HEK293 (cell line): ENCODE data around the gene CANX.

Source experiments
- CTCF ChIA-PET: fragments of 350-600 bp; formaldehyde crosslinking; extraction: SDS; loops from one replicate; lab custom pipeline; 2021; ENCODE audit warnings: antibody characterized with exemption; lab: Yijun Ruan, JAX
- POLR2A ChIA-PET: fragments of 300-600 bp; formaldehyde crosslinking; extraction: SDS; loops from one replicate; lab custom pipeline; 2020; ENCODE audit warnings: antibody characterized with exemption, inconsistent platforms; lab: Yijun Ruan, JAX
- H3K27ac ChIP-seq: fragments of 200-500 bp; sonication (Bioruptor generic); 2 replicates; pipeline ENCODE4 v1.5.1; 2014; ENCODE audit warnings: low read depth, low read length, control low read depth, inconsistent platforms; ENCODE audit errors: extremely low read depth
- H3K36me3 ChIP-seq, 2 experiments: fragments of 200-500 bp in 1 of 2; sonication (Bioruptor generic) in 1 of 2; 1 replicate in 1 of 2; 2 replicates in 1 of 2; pipeline ENCODE4 v1.5.1; 2014 to 2017; ENCODE audit warnings: inconsistent platforms in 2 of 2, low read length in 2 of 2; ENCODE audit not compliant: control insufficient read depth in 2 of 2, insufficient read depth in 1 of 2
- H3K4me1 ChIP-seq: fragments of 200-500 bp; sonication (Bioruptor generic); 2 replicates; pipeline ENCODE4 v1.5.1; 2014; ENCODE audit warnings: mild to moderate bottlenecking, low read length, inconsistent platforms; ENCODE audit not compliant: control insufficient read depth, insufficient read depth
- H3K4me3 ChIP-seq: 2 replicates; pipeline ENCODE4 v1.5.1; 2011; ENCODE audit warnings: low read depth, mild to moderate bottlenecking, control low read depth, low read length, moderate library complexity
- H3K9me3 ChIP-seq: fragments of 200-500 bp; sonication (Bioruptor generic); 2 replicates; pipeline ENCODE4 v1.5.1; 2014; ENCODE audit warnings: low read depth, low read length, inconsistent platforms; ENCODE audit not compliant: control insufficient read depth, insufficient read depth
- IKZF3 ChIP-seq: fragments of 450-650 bp; IDR thresholded peaks from 2 replicates; pipeline ENCODE4 v1.5.0; 2018; ENCODE audit warnings: missing biosample characterization, mild to moderate bottlenecking, missing genetic modification characterization, moderate library complexity
- OSR2 ChIP-seq: fragments of 450-650 bp; formaldehyde crosslinking; IDR thresholded peaks from 2 replicates; pipeline ENCODE4 v1.5.1; 2016; ENCODE audit warnings: missing biosample characterization, missing genetic modification characterization
- REST ChIP-seq: fragments of 450-650 bp; formaldehyde crosslinking; IDR thresholded peaks from 2 replicates; pipeline ENCODE4 v1.5.1; 2016; ENCODE audit warnings: missing biosample characterization, missing genetic modification characterization
- SCRT2 ChIP-seq: fragments of 450-650 bp; formaldehyde crosslinking; IDR thresholded peaks from 2 replicates; pipeline ENCODE4 v1.5.1; 2016; ENCODE audit warnings: missing biosample characterization, missing genetic modification characterization
- YY1 ChIP-seq: fragments of 450-650 bp; formaldehyde crosslinking; IDR thresholded peaks from 2 replicates; pipeline ENCODE4 v1.5.1; 2018; ENCODE audit warnings: missing biosample characterization, missing genetic modification characterization
- YY2 ChIP-seq: fragments of 450-650 bp; formaldehyde crosslinking; IDR thresholded peaks from 2 replicates; pipeline ENCODE4 v1.5.1; 2016; ENCODE audit warnings: missing biosample characterization, missing genetic modification characterization
- ZBTB48 ChIP-seq: fragments of 450-650 bp; formaldehyde crosslinking; IDR thresholded peaks from 2 replicates; pipeline ENCODE4 v1.5.1; 2016; ENCODE audit warnings: missing biosample characterization, missing genetic modification characterization
- ZNF157 ChIP-seq: fragments of 450-650 bp; formaldehyde crosslinking; IDR thresholded peaks from 2 replicates; pipeline ENCODE4 v1.5.1; 2016; ENCODE audit warnings: missing biosample characterization, missing genetic modification characterization
- ZNF174 ChIP-seq: fragments of 450-650 bp; formaldehyde crosslinking; IDR thresholded peaks from 2 replicates; pipeline ENCODE4 v1.5.0; 2017; ENCODE audit warnings: missing biosample characterization, mild to moderate bottlenecking, missing genetic modification characterization
- ZNF248 ChIP-seq: fragments of 450-650 bp; formaldehyde crosslinking; IDR thresholded peaks from 2 replicates; pipeline ENCODE4 v1.5.1; 2017; ENCODE audit warnings: missing biosample characterization, missing genetic modification characterization
- ZNF366 ChIP-seq: fragments of 450-650 bp; formaldehyde crosslinking; conservative IDR thresholded peaks from 2 replicates; pipeline ENCODE4 v1.5.1; 2016; ENCODE audit warnings: missing biosample characterization, missing genetic modification characterization
- ZNF404 ChIP-seq: fragments of 450-650 bp; formaldehyde crosslinking; IDR thresholded peaks from 2 replicates; pipeline ENCODE4 v1.5.1; 2017; ENCODE audit warnings: missing biosample characterization, missing genetic modification characterization
- ZNF433 ChIP-seq: fragments of 450-650 bp; formaldehyde crosslinking; IDR thresholded peaks from 2 replicates; pipeline ENCODE4 v1.5.1; 2016; ENCODE audit warnings: missing biosample characterization, missing genetic modification characterization, low read depth
- ZNF501 ChIP-seq: fragments of 450-650 bp; formaldehyde crosslinking; IDR thresholded peaks from 2 replicates; pipeline ENCODE4 v1.5.1; 2016; ENCODE audit warnings: missing biosample characterization, missing genetic modification characterization
- ZNF560 ChIP-seq: fragments of 450-650 bp; formaldehyde crosslinking; IDR thresholded peaks from 2 replicates; pipeline ENCODE4 v1.5.1; 2017; ENCODE audit warnings: missing biosample characterization, missing genetic modification characterization, borderline replicate concordance
- ZNF600 ChIP-seq: fragments of 450-650 bp; formaldehyde crosslinking; IDR thresholded peaks from 2 replicates; pipeline ENCODE4 v1.5.1; 2016; ENCODE audit warnings: missing biosample characterization, missing genetic modification characterization
- TF ChIP-seq, protein P1 (sequence below): fragments of 450-650 bp; formaldehyde crosslinking; IDR thresholded peaks from 2 replicates; pipeline ENCODE4 v1.5.1; 2016; ENCODE audit warnings: missing biosample characterization, missing genetic modification characterization
- TF ChIP-seq, protein P2 (sequence below): fragments of 450-650 bp; formaldehyde crosslinking; IDR thresholded peaks from 2 replicates; pipeline ENCODE4 v1.5.1; 2017; ENCODE audit warnings: missing biosample characterization, mild to moderate bottlenecking, missing genetic modification characterization, moderate library complexity
- TF ChIP-seq, protein P3 (sequence below): fragments of 450-650 bp; formaldehyde crosslinking; IDR thresholded peaks from 2 replicates; pipeline ENCODE4 v1.5.1; 2016; ENCODE audit warnings: missing biosample characterization, missing genetic modification characterization
- TF ChIP-seq, protein P4 (sequence below): fragments of 450-650 bp; formaldehyde crosslinking; IDR thresholded peaks from 2 replicates; pipeline ENCODE4 v1.5.1; 2016; ENCODE audit warnings: missing biosample characterization, missing genetic modification characterization

The CANX gene

GRCh38 chr5:179767496-179768100, 68.8 kb downstream of the CANX start (continued):
- TF ChIP-seq, protein P1, sequence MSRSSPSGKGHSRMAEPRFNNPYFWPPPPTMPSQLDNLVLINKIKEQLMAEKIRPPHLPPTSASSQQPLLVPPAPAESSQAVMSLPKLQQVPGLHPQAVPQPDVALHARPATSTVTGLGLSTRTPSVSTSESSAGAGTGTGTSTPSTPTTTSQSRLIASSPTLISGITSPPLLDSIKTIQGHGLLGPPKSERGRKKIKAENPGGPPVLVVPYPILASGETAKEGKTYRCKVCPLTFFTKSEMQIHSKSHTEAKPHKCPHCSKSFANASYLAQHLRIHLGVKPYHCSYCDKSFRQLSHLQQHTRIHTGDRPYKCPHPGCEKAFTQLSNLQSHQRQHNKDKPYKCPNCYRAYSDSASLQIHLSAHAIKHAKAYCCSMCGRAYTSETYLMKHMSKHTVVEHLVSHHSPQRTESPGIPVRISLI (tag by site-specific recombination) = no peak
- no peak for TF ChIP-seq ZNF560 (tag by site-specific recombination)
- no peak for TF ChIP-seq ZNF248
- no peak for TF ChIP-seq ZNF501 (tag by site-specific recombination)
- TF ChIP-seq ZNF174 (tag by site-specific recombination) = no peak
- TF ChIP-seq ZNF366 (tag by site-specific recombination) = no peak
- no peak for TF ChIP-seq OSR2 (tag by site-specific recombination)
- no peak for TF ChIP-seq ZBTB48 (tag by site-specific recombination)

GRCh38 chr5:179768326-179769085, 69.7 kb downstream of the CANX start:
- Histone ChIP-seq H3K4me3 (no peak overlapping the region), H3K27ac (no peak overlapping the region), H3K4me1 (peaks cover 1% of the 10 kb centered on the region; the same call in 1 of the 2 replicates), H3K9me3 (no peaks in the 10 kb centered on the region), H3K36me3 (peaks cover 27 to 85% of the 10 kb centered on the region in 2 experiments)
- ChIA-PET CTCF (interaction anchor here (1.2 to 1.3 kb wide), 2 partner anchors 32 to 38 kb away, joined by 3 to 5 read pairs; no protein-coding TSS in a partner anchor), POLR2A (no interaction called here)
- 0 out of 2 replicates have a peak, but pooled peaks have one; percentile 27 for TF ChIP-seq SCRT2 (tag by site-specific recombination)
- no peak for TF ChIP-seq ZNF600

GRCh38 chr5:179769271-179769670, 70.5 kb downstream of the CANX start:
- H3K9me3 ChIP-seq = no peaks in the 10 kb centered on the region
- H3K4me1 ChIP-seq = no peaks in the 10 kb centered on the region
- H3K36me3 ChIP-seq = peaks cover 27 to 92% of the 10 kb centered on the region in 2 experiments
- no peak overlapping the region for H3K4me3 ChIP-seq
- POLR2A ChIA-PET = interaction anchor here (0.6 kb wide), 1 partner anchor 91 kb away, joined by 9 read pairs; no protein-coding TSS in a partner anchor
- no peak overlapping the region for H3K27ac ChIP-seq
- TF ChIP-seq, protein P2, sequence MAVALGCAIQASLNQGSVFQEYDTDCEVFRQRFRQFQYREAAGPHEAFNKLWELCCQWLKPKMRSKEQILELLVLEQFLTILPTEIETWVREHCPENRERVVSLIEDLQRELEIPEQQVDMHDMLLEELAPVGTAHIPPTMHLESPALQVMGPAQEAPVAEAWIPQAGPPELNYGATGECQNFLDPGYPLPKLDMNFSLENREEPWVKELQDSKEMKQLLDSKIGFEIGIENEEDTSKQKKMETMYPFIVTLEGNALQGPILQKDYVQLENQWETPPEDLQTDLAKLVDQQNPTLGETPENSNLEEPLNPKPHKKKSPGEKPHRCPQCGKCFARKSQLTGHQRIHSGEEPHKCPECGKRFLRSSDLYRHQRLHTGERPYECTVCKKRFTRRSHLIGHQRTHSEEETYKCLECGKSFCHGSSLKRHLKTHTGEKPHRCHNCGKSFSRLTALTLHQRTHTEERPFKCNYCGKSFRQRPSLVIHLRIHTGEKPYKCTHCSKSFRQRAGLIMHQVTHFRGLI (tag by site-specific recombination) = no peak
- TF ChIP-seq ZNF404 (no peak), ZNF501 (tag by site-specific recombination) (no peak), ZNF433 (tag by site-specific recombination) (no peak), IKZF3 (tag by site-specific recombination) (no peak)
- TF ChIP-seq, protein P3, sequence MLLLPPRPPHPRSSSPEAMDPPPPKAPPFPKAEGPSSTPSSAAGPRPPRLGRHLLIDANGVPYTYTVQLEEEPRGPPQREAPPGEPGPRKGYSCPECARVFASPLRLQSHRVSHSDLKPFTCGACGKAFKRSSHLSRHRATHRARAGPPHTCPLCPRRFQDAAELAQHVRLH = no peak
- TF ChIP-seq, all 188 proteins: peak for 0
- CTCF ChIA-PET = interaction anchor here (0.6 kb wide), 1 partner anchor 202 kb away, joined by 4 read pairs; no protein-coding TSS in a partner anchor

GRCh38 chr5:179769796-179770195, 71.0 kb downstream of the CANX start:
- POLR2A ChIA-PET = interaction anchor here (0.6 kb wide), 1 partner anchor 92 kb away, joined by 9 read pairs; no protein-coding TSS in a partner anchor
- peaks cover 27 to 98% of the 10 kb centered on the region in 2 experiments for H3K36me3 ChIP-seq
- no peaks in the 10 kb centered on the region for H3K4me1 ChIP-seq
- no peaks in the 10 kb centered on the region for H3K9me3 ChIP-seq
- CTCF ChIA-PET = interaction anchor here (0.6 to 0.7 kb wide), 2 partner anchors 96 to 202 kb away, joined by 3 to 4 read pairs; no protein-coding TSS in a partner anchor
- no peak overlapping the region for H3K27ac ChIP-seq
- no peak overlapping the region for H3K4me3 ChIP-seq
- no peak for TF ChIP-seq REST (tag by site-specific recombination)
- TF ChIP-seq, protein P4, sequence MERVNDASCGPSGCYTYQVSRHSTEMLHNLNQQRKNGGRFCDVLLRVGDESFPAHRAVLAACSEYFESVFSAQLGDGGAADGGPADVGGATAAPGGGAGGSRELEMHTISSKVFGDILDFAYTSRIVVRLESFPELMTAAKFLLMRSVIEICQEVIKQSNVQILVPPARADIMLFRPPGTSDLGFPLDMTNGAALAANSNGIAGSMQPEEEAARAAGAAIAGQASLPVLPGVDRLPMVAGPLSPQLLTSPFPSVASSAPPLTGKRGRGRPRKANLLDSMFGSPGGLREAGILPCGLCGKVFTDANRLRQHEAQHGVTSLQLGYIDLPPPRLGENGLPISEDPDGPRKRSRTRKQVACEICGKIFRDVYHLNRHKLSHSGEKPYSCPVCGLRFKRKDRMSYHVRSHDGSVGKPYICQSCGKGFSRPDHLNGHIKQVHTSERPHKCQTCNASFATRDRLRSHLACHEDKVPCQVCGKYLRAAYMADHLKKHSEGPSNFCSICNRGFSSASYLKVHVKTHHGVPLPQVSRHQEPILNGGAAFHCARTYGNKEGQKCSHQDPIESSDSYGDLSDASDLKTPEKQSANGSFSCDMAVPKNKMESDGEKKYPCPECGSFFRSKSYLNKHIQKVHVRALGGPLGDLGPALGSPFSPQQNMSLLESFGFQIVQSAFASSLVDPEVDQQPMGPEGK (tag by site-specific recombination) = no peak
- TF ChIP-seq YY1 (tag by site-specific recombination) = no peak
- TF ChIP-seq YY2 = no peak
- TF ChIP-seq ZNF157 (tag by site-specific recombination) = no peak
